ENCODE measurements around the gene TTLL6. TPM values are rescaled to one million over a fixed set of nuclear protein-coding genes. Genes with fewer than 3 reads are reported as not detected.

The TTLL6 gene
- total and polyA plus RNA-seq, 9 of the 15 experiments (the other 6 are each of a cell fraction or from before 2014, with no cell fraction given) = 0.05 TPM; not detected in 8

- in situ Hi-C loops (cut with MboI) (no loop called here), intact Hi-C loops (cut with micrococcal nuclease) (no loop called here)
- H4K20me1 ChIP-seq (replicated peaks; ENCODE audit: control insufficient read depth, insufficient read depth, low read length) = no peaks in the 10 kb centered on the region
- H3K27ac ChIP-seq (ENCODE audit: extremely low read depth, low read depth, low read length) = no peak overlapping the region
- peaks cover 0 to 10% of the 10 kb centered on the region in 2 experiments; a peak in 1 of 5 replicates for H3K4me1 ChIP-seq (replicated peaks in 1 of 2; ENCODE audit: control insufficient read depth in 2 of 2, insufficient read depth in 2 of 2, low read length in 2 of 2)
- H3K4me2 ChIP-seq (ENCODE audit: insufficient read depth, low read length) = no peak overlapping the region
- no peaks in the 10 kb centered on the region for H3K27me3 ChIP-seq (ENCODE audit: control insufficient read depth in 2 of 2, insufficient read depth in 2 of 2, low read length in 2 of 2)
- H2AFZ ChIP-seq (ENCODE audit: low read depth, low read length) = no peak overlapping the region
- 43% methylated on average over 3 of the region's 3 CpGs for WGBS (ENCODE audit: insufficient coverage, low coverage, missing lambda C conversion rate)
- no peak; the same call in 2 of the 3 replicates for ATAC-seq
- no peaks in the 10 kb centered on the region for H3K9me3 ChIP-seq (replicated peaks; ENCODE audit: control insufficient read depth, insufficient read depth, low read depth, low read length)
- H3K79me2 ChIP-seq (ENCODE audit: control insufficient read depth, insufficient read depth, low read length) = no peaks in the 10 kb centered on the region
- H3K9ac ChIP-seq (ENCODE audit: insufficient read depth in 1 of 2, low read depth in 2 of 2, low read length in 2 of 2) = no peak overlapping the region
- TF ChIP-seq HNRNPL (IDR thresholded peaks at IDR 0.05; ENCODE audit: low read depth, low read length) (no peak), MEIS2 (IDR thresholded peaks at IDR 0.05; ENCODE audit: partially characterized antibody) (peak; percentile 12), CEBPG (CRISPR knock-in tag; IDR thresholded peaks at IDR 0.05) (no peak), CEBPG (tag; conservative IDR thresholded peaks at IDR 0.05 in 1 of 2, IDR thresholded peaks at IDR 0.05 in 1 of 2) (peak in 1 of 2 experiments; percentile 24; a peak in 1 of 4 replicates), SOX6 (IDR thresholded peaks at IDR 0.05) (no peak), ZNF24 (IDR thresholded peaks at IDR 0.05) (peak; percentile 95)
- no TSS peak for BruUV-seq (replicated peaks)
- H3K36me3 ChIP-seq (ENCODE audit: control insufficient read depth, insufficient read depth, low read length) = peaks cover 43% of the 10 kb centered on the region; the same call in 2 of the 3 replicates
- no peaks in the 10 kb centered on the region for H3K9me1 ChIP-seq (ENCODE audit: control insufficient read depth, insufficient read depth, low read length)
- ChIA-PET POLR2A (no interaction called here), CTCF (ENCODE audit: low intra/inter-chr PET ratio) (no interaction called here)
- DNase-seq (ENCODE audit: extremely low read depth in 1 of 4, low spot score in 3 of 4) = no peak
- no peak overlapping the region for H3K4me3 ChIP-seq
- no peak for FAIRE-seq
Measured at GRCh38 chr17:48856122-48856821, 39.2 kb upstream of the TTLL6 start.
